Measurements from ENCODE around the gene EPSTI1. TPM values are rescaled to one million over a fixed set of nuclear protein-coding genes. Genes with fewer than 3 reads are reported as not detected.

The EPSTI1 gene
- total RNA-seq, 2 experiments from 2014 or later, result 8.4 to 9.7 TPM

DNA sequence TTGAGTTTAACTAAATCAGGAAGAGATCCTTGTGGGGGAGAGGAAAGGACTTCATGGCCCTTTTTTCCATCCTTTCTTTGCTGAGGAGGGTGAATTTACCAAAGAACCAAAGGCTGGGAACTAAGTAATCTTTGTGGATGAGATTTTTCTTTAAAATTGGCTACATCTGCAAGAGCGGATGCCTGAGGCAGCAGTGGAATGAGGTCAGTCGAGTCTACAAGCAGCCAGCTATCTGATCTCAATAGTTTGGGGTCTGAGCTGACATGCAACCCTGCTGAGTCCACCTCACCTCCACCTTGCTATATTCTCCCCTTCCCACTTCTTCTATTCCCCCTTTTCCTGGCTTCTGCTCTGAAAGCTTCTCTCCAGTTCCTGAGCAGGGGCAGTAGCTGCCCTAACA, 27.8 kb upstream of the EPSTI1 start:
- ATAC-seq, result no peak
- Mint-ChIP-seq H3K27ac (no peak overlapping the region), H3K4me1 (ENCODE audit: low read depth) (peaks cover 9% of the 10 kb centered on the region), H3K36me3 (ENCODE audit: low read depth) (peaks cover under 1% of the 10 kb centered on the region), H3K27me3 (no peaks in the 10 kb centered on the region), H3K9me3 (no peaks in the 10 kb centered on the region), H3K4me3 (no peak overlapping the region)
- CTCF ChIA-PET, result no interaction called here
- DNase-seq, result no peak
- intact Hi-C loops (cut with micrococcal nuclease), result no loop called here
- POLR2A ChIA-PET, result no interaction called here
- TF ChIP-seq, protein P1, sequence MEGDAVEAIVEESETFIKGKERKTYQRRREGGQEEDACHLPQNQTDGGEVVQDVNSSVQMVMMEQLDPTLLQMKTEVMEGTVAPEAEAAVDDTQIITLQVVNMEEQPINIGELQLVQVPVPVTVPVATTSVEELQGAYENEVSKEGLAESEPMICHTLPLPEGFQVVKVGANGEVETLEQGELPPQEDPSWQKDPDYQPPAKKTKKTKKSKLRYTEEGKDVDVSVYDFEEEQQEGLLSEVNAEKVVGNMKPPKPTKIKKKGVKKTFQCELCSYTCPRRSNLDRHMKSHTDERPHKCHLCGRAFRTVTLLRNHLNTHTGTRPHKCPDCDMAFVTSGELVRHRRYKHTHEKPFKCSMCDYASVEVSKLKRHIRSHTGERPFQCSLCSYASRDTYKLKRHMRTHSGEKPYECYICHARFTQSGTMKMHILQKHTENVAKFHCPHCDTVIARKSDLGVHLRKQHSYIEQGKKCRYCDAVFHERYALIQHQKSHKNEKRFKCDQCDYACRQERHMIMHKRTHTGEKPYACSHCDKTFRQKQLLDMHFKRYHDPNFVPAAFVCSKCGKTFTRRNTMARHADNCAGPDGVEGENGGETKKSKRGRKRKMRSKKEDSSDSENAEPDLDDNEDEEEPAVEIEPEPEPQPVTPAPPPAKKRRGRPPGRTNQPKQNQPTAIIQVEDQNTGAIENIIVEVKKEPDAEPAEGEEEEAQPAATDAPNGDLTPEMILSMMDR (IDR thresholded peaks at IDR 0.05), result no peak

DNA sequence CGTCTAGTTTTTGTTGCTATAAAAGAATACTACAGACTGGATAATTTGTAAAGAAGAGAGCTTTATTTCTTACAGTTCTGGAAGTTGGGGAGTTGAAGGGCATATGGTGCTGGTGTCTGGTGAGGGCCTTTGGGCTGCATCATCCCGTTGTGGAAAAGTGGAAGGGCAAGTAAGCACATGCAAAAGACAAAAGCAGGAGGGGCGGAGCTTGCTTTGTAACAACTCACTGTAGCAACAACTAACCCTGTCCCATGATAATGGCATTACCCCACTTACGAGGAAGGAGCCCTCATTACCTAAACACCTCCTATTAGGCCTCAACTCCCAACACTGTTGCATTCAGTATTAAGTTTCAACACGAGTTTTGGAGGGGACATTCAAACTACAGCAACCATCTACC, 24.2 kb upstream of the EPSTI1 start:
- no peak overlapping the region for H3K27ac Mint-ChIP-seq
- H3K27me3 Mint-ChIP-seq, result no peaks in the 10 kb centered on the region
- intact Hi-C loops (cut with micrococcal nuclease), result no loop called here
- CTCF ChIA-PET, result no interaction called here
- POLR2A ChIA-PET, result no interaction called here
- H3K4me1 Mint-ChIP-seq (ENCODE audit: low read depth), result no peaks in the 10 kb centered on the region
- no peak for ATAC-seq
- H3K9me3 Mint-ChIP-seq, result no peaks in the 10 kb centered on the region
- no peak for DNase-seq
- TF ChIP-seq, protein P1 (IDR thresholded peaks at IDR 0.05), result no peak
- H3K36me3 Mint-ChIP-seq (ENCODE audit: low read depth), result no peaks in the 10 kb centered on the region
- H3K4me3 Mint-ChIP-seq, result no peak overlapping the region

DNA sequence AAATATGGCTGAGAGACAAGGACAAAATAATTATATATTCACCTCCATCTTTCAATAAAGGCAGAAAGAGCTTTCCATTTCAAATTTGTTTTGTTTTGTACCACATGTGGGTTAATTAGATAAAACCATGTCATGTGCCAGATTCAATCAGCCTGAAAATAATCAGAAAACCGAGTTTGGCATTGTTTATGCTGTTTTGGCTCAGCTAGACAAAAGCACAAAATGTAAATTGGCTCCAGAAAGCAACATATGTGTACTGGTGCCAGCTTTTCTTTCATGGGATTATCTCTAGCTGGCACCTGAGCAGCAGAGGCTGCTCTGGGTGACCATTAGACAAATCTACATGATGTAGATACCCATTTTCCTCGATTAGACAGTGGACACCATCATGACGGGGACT, 22.1 kb upstream of the EPSTI1 start:
- Mint-ChIP-seq H3K4me3 (no peak overlapping the region), H3K36me3 (ENCODE audit: low read depth) (no peaks in the 10 kb centered on the region), H3K4me1 (ENCODE audit: low read depth) (no peaks in the 10 kb centered on the region), H3K27ac (no peak overlapping the region), H3K27me3 (no peaks in the 10 kb centered on the region), H3K9me3 (no peaks in the 10 kb centered on the region)
- CTCF ChIA-PET, result interaction anchor here (1.0 kb wide), 1 partner anchor 9 kb away, joined by 4 read pairs; the partner anchor contains the start of gene DNAJC15
- intact Hi-C loops (cut with micrococcal nuclease), result no loop called here
- ATAC-seq (no peak), DNase-seq (no peak)
- POLR2A ChIA-PET, result interaction anchor here (1.1 kb wide), 1 partner anchor 22 kb away, joined by 4 read pairs; the partner anchor contains the start of gene EPSTI1
- TF ChIP-seq, protein P1 (IDR thresholded peaks at IDR 0.05), result no peak

DNA sequence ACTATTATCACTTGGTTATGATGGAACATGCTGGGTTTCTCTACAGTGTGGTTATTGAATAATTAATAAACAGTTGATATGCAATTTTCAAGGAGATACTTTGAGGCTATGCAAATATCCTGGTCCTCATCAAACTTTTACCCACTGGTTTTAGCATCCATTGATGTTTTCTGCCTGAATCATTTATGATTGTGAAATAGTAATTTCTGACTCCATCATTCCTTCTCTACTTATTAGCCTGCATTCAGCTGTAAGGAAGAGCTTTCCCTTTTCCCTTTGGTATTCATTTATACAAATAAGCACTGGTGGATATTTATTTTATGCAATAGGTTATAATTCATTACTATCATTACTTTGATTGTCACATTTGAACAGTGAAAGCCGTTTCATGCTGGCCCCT, 17.5 kb upstream of the EPSTI1 start:
- Mint-ChIP-seq H3K4me1 (ENCODE audit: low read depth) (no peaks in the 10 kb centered on the region), H3K4me3 (no peak overlapping the region), H3K27me3 (peaks cover 1% of the 10 kb centered on the region), H3K27ac (no peak overlapping the region), H3K9me3 (no peaks in the 10 kb centered on the region), H3K36me3 (ENCODE audit: low read depth) (no peaks in the 10 kb centered on the region)
- CTCF ChIA-PET, result no interaction called here
- ATAC-seq (no peak), DNase-seq (no peak)
- TF ChIP-seq, protein P1 (IDR thresholded peaks at IDR 0.05), result no peak
- POLR2A ChIA-PET, result no interaction called here
- intact Hi-C loops (cut with micrococcal nuclease), result no loop called here

DNA sequence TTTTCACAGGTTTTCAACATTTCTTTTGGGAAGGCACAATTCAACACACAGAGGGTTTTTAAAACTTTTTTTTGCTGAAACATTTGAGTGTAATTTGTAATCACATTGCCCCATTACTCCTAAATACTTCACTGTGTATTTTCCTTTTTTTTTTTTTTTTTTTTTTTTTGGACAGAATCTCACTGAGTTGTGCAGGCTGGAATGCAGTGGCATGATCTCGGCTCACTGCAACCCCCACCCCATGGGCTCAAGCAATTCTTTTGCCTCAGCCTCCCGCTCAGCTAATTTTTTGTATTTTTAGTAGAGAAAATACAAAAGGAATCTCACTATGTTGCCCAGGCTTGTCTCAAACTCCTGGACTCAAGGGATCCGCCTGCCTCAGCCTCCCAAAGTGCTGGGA, 16.6 kb upstream of the EPSTI1 start:
- DNase-seq (no peak), ATAC-seq (no peak)
- CTCF ChIA-PET, result no interaction called here
- Mint-ChIP-seq H3K9me3 (no peaks in the 10 kb centered on the region), H3K27ac (no peak overlapping the region), H3K4me3 (no peak overlapping the region), H3K27me3 (peaks cover 1% of the 10 kb centered on the region), H3K4me1 (ENCODE audit: low read depth) (no peaks in the 10 kb centered on the region), H3K36me3 (ENCODE audit: low read depth) (no peaks in the 10 kb centered on the region)
- intact Hi-C loops (cut with micrococcal nuclease), result no loop called here
- POLR2A ChIA-PET, result no interaction called here
- TF ChIP-seq, protein P1 (IDR thresholded peaks at IDR 0.05), result no peak
